DMS 273 treated with DMSO at 0.1 percent for 48 hours (cell line): ENCODE data around the gene CDCA4.
"Not testable (repeated sequence)": the region's sequence is repeated elsewhere in the genome, so short reads cannot be mapped to it uniquely, and the experiment has no call there.

ENCODE experiments used
- DNase-seq: peaks from one replicate; lab custom pipeline; 2025; lab: John Stamatoyannopoulos, UW

CDCA4 gene

GRCh38 chr14:105033412-105033900 is 12.6 kb upstream of the CDCA4 start:
- not testable (repeated sequence) for DNase-seq

- DNase-seq: not testable (repeated sequence)
Measured at GRCh38 chr14:105032451-105032901, 11.6 kb upstream of the CDCA4 start.

GRCh38 chr14:105030836-105031396 is 10.0 kb upstream of the CDCA4 start:
- no peak for DNase-seq

- no peak for DNase-seq
Measured at GRCh38 chr14:105030194-105030593, 9.3 kb upstream of the CDCA4 start.

- DNase-seq: no peak
Measured at GRCh38 chr14:105029402-105029801, 8.5 kb upstream of the CDCA4 start.

- peak; percentile 77 for DNase-seq
Measured at GRCh38 chr14:105028251-105028927, 7.5 kb upstream of the CDCA4 start.

- DNase-seq: not testable (repeated sequence)
Measured at GRCh38 chr14:105027718-105028117, 6.8 kb upstream of the CDCA4 start.

GRCh38 chr14:105026802-105027563 is 6.1 kb upstream of the CDCA4 start:
- peak; percentile 35 for DNase-seq

GRCh38 chr14:105026033-105026785 is 5.3 kb upstream of the CDCA4 start:
- DNase-seq: no peak

- DNase-seq: no peak
Measured at GRCh38 chr14:105025429-105025828, 4.5 kb upstream of the CDCA4 start.

GRCh38 chr14:105023791-105024480 is 3.1 kb upstream of the CDCA4 start:
- no peak for DNase-seq

GRCh38 chr14:105023144-105023543 is 2.3 kb upstream of the CDCA4 start:
- no peak for DNase-seq

GRCh38 chr14:105022276-105022670 is 1.4 kb upstream of the CDCA4 start:
- no peak for DNase-seq

GRCh38 chr14:105021656-105022275 is 883 bp upstream of the CDCA4 start:
- DNase-seq: peak; percentile 30

GRCh38 chr14:105019861-105020814 is 745 bp downstream of the CDCA4 start:
- DNase-seq: no peak

- DNase-seq: no peak
Measured at GRCh38 chr14:105018414-105018813, 2.5 kb downstream of the CDCA4 start.

- DNase-seq: no peak
Measured at GRCh38 chr14:105015905-105016304, 5.0 kb downstream of the CDCA4 start.

GRCh38 chr14:105015242-105015641 is 5.6 kb downstream of the CDCA4 start:
- no peak for DNase-seq

GRCh38 chr14:105014631-105015030 is 6.3 kb downstream of the CDCA4 start:
- DNase-seq: no peak

GRCh38 chr14:105014032-105014431 is 6.9 kb downstream of the CDCA4 start:
- DNase-seq: no peak
